K562 (cell line): ENCODE results near the gene SIRPA. TPM values are rescaled to one million over a fixed set of nuclear protein-coding genes. Genes with fewer than 3 reads are reported as not detected.

Experiments used
- ATAC-seq: fragments of 200-7000 bp; cut with Tn5 transposase; 3 replicates; pipeline ENCODE4 v1.9.1; 2020; ENCODE audit warnings: moderate library complexity
- BruUV-seq: library from RNA; stranded (reverse); fragments of 400-500 nt; replicated peaks from 2 replicates; lab custom pipeline; 2021; lab: Mats Ljungman, UMichigan
- CTCF ChIA-PET: fragments of 300-600 bp; formaldehyde crosslinking; extraction: SDS; loops from one replicate; lab custom pipeline; 2021; ENCODE audit warnings: low intra/inter-chr PET ratio; lab: Yijun Ruan, JAX
- POLR2A ChIA-PET: fragments of 300-600, 350-650 bp; sonication (Branson Sonifier 250); formaldehyde crosslinking; extraction: SDS; loops from one replicate; lab custom pipeline; 2021; ENCODE audit warnings: antibody characterized with exemption, inconsistent platforms; lab: Yijun Ruan, JAX
- DNase-seq, 4 experiments: peaks; one replicate each; pipeline versions ENCODE4 v3.0.0 to v3.0.0-alpha.2; 2011 to 2018; ENCODE audit warnings: low spot score in 3 of 4, mixed read lengths in 3 of 4; ENCODE audit errors: extremely low read depth in 1 of 4
- FAIRE-seq: peaks from 2 replicates; lab custom pipeline; 2011; peaks lifted over from hg19 to GRCh38; lab: Jason Lieb, UNC
- H2AFZ ChIP-seq: 2 replicates; pipeline ENCODE4 v1.6.0; 2011; ENCODE audit warnings: low read depth, low read length, control low read depth, inconsistent platforms
- H3K27ac ChIP-seq: fragments of 200-600 bp; 3 replicates; pipeline ENCODE4 v1.8.0; 2011; ENCODE audit warnings: low read depth, mild to moderate bottlenecking, control low read depth, inconsistent platforms, low read length, moderate library complexity, mixed read lengths; ENCODE audit errors: extremely low read depth
- H3K27me3 ChIP-seq, 2 experiments: fragments of 300-600 bp in 1 of 2; 2 replicates in 1 of 2; 3 replicates in 1 of 2; pipeline versions ENCODE4 v1.6.0 to v1.8.0; 2011; ENCODE audit warnings: inconsistent platforms in 2 of 2, low read length in 2 of 2, mild to moderate bottlenecking in 1 of 2, mixed read lengths in 1 of 2, moderate library complexity in 1 of 2; ENCODE audit not compliant: control insufficient read depth in 2 of 2, insufficient read depth in 2 of 2
- H3K36me3 ChIP-seq: fragments of 300-600 bp; 3 replicates; pipeline ENCODE4 v1.8.0; 2011; ENCODE audit warnings: mild to moderate bottlenecking, low read length, inconsistent platforms; ENCODE audit not compliant: control insufficient read depth, insufficient read depth
- H3K4me1 ChIP-seq, 2 experiments: fragments of 200-600 bp in 1 of 2; replicated peaks in 1 of 2; 2 replicates in 1 of 2; 3 replicates in 1 of 2; pipeline versions ENCODE4 v1.5.1 to v1.8.0; 2011; ENCODE audit warnings: inconsistent platforms in 2 of 2, low read length in 2 of 2, mild to moderate bottlenecking in 1 of 2, mixed read lengths in 1 of 2, moderate library complexity in 1 of 2; ENCODE audit not compliant: control insufficient read depth in 2 of 2, insufficient read depth in 2 of 2
- H3K4me2 ChIP-seq: 2 replicates; pipeline ENCODE4 v1.6.1; 2011; ENCODE audit warnings: low read length, control low read depth, inconsistent platforms, mixed read lengths; ENCODE audit not compliant: insufficient read depth
- H3K4me3 ChIP-seq: fragments of 200-600 bp; sonication (generic), shearing (Covaris generic); 2 replicates; pipeline ENCODE4 v1.5.1; 2016; ENCODE audit warnings: control low read depth, inconsistent platforms
- H3K79me2 ChIP-seq: fragments of 200-600 bp; 3 replicates; pipeline ENCODE4 v1.8.0; 2011; ENCODE audit warnings: low read length, inconsistent platforms; ENCODE audit not compliant: control insufficient read depth, insufficient read depth
- H3K9ac ChIP-seq, 2 experiments: 2 replicates each; pipeline versions ENCODE4 v1.6.0 to v1.6.1; 2011; ENCODE audit warnings: low read depth in 2 of 2, low read length in 2 of 2, control low read depth in 1 of 2, inconsistent platforms in 1 of 2, mild to moderate bottlenecking in 1 of 2, mixed read lengths in 1 of 2; ENCODE audit not compliant: insufficient read depth in 1 of 2
- H3K9me1 ChIP-seq: one replicate; pipeline ENCODE4 v1.6.0; 2011; ENCODE audit warnings: inconsistent platforms, mild to moderate bottlenecking, low read length, moderate library complexity; ENCODE audit not compliant: control insufficient read depth, insufficient read depth
- H3K9me3 ChIP-seq: replicated peaks from 2 replicates; pipeline ENCODE4 v1.5.1; 2011; ENCODE audit warnings: low read depth, low read length, inconsistent platforms; ENCODE audit not compliant: control insufficient read depth, insufficient read depth
- H4K20me1 ChIP-seq: replicated peaks from 2 replicates; pipeline ENCODE4 v1.6.1; 2011; ENCODE audit warnings: low read length, inconsistent platforms, mixed read lengths; ENCODE audit not compliant: control insufficient read depth, insufficient read depth
- ETV6 ChIP-seq, 3 experiments: fragments of 150-350 bp in 1 of 3; sonication (generic) in 1 of 3; formaldehyde crosslinking in 1 of 3; IDR thresholded peaks; 2 replicates each; pipeline versions ENCODE4 v1.6.1 to v1.8.0; 2014 to 2022; ENCODE audit warnings: borderline replicate concordance in 2 of 3, low read depth in 2 of 3, antibody characterized with exemption in 1 of 3, low read length in 1 of 3, mild to moderate bottlenecking in 1 of 3, missing genetic modification reagents in 1 of 3
- GTF2B ChIP-seq: IDR thresholded peaks from 2 replicates; pipeline ENCODE4 v1.6.1; 2011; ENCODE audit not compliant: insufficient read length; ENCODE audit errors: extremely low read depth
- HDAC1 ChIP-seq, 2 experiments: fragments of 450-650 bp; IDR thresholded peaks; 2 replicates each; pipeline ENCODE4 v1.6.1; 2016 to 2017; ENCODE audit warnings: inconsistent platforms in 1 of 2, mild to moderate bottlenecking in 1 of 2, moderate library complexity in 1 of 2
- MBD2 ChIP-seq: sonication (generic); IDR thresholded peaks from 2 replicates; pipeline ENCODE4 v1.6.1; 2016; ENCODE audit warnings: low read depth, borderline replicate concordance
- POLR2AphosphoS5 ChIP-seq: IDR thresholded peaks from 2 replicates; pipeline ENCODE4 v1.6.1; 2011; ENCODE audit warnings: mild to moderate bottlenecking, low read depth, low read length, moderate library complexity; ENCODE audit not compliant: control insufficient read depth, insufficient read depth
- PREB ChIP-seq: sonication (generic); formaldehyde crosslinking; IDR thresholded peaks from 2 replicates; pipeline ENCODE4 v1.8.1; 2023; ENCODE audit warnings: mild to moderate bottlenecking, missing genetic modification reagents
- TCFL5 ChIP-seq: fragments of 250-450 bp; sonication (Bioruptor Pico); conservative IDR thresholded peaks from 2 replicates; pipeline ENCODE4 v1.6.1; 2021; ENCODE audit warnings: mild to moderate bottlenecking, moderate library complexity, matching md5 sums
- ZNF280A ChIP-seq: fragments of 450-650 bp; IDR thresholded peaks from 2 replicates; pipeline ENCODE4 v1.6.1; 2018; ENCODE audit warnings: mild to moderate bottlenecking, low read depth; ENCODE audit not compliant: partially characterized antibody
- ZNF57 ChIP-seq: fragments of 450-650 bp; formaldehyde crosslinking; IDR thresholded peaks from 2 replicates; pipeline ENCODE4 v1.4.0; 2020; ENCODE audit warnings: mild to moderate bottlenecking, moderate library complexity
- ZNF609 ChIP-seq: sonication (generic); formaldehyde crosslinking; IDR thresholded peaks from 2 replicates; pipeline ENCODE4 v1.8.1; 2023; ENCODE audit warnings: missing genetic modification reagents, mild to moderate bottlenecking, borderline replicate concordance
- ZNF668 ChIP-seq: fragments of 250-450 bp; sonication (Bioruptor Pico); IDR thresholded peaks from 2 replicates; pipeline ENCODE4 v1.8.0; 2022; ENCODE audit warnings: mild to moderate bottlenecking, inconsistent platforms
- WGBS: fragments of 100-300 bp; shearing (Covaris generic); methylation state at CpG from one replicate; pipeline ENCODE4 v1.1.6; 2016; ENCODE audit warnings: low coverage, mixed read lengths; ENCODE audit not compliant: insufficient coverage; ENCODE audit errors: missing lambda C conversion rate; 5-methylcytosine and 5-hydroxymethylcytosine counted together
- in situ Hi-C: fragments of 300-500 bp; cut with MboI; formaldehyde crosslinking; loops from 4 replicates; pipeline ENCODE4 v1.15.0; 2018; ENCODE audit warnings: inconsistent platforms, mixed read lengths
- intact Hi-C: fragments of 100-400 bp; cut with micrococcal nuclease; formaldehyde crosslinking; loops from 2 replicates; pipeline ENCODE4 v1.14.2; 2022
- polyA plus RNA-seq, 8 experiments: library from polyadenylated mRNA; depleted of rRNA in 4 of 8; stranded (reverse) in 5 of 8; unstranded in 3 of 8; fragments of >200 nt; fragmentation: Nextera tagmentation in 2 of 8; fragmentation: Illumina TruSeq in 1 of 8; extraction: Ambion mirVana in 2 of 8; extraction: Trizol in 1 of 8; gene quantifications; 2 replicates each; pipeline versions ENCODE4 v1.2.1 to v1.2.3, GENCODE V29; 2011 to 2014; ENCODE audit warnings: inconsistent platforms in 1 of 8, missing spikeins in 1 of 8
- total RNA-seq, 7 experiments: library from RNA; depleted of rRNA in 6 of 7; stranded (reverse); fragments of >200 nt in 6 of 7; fragmentation: Illumina TruSeq in 2 of 7; extraction: Trizol in 2 of 7; gene quantifications; 2 replicates each; pipeline versions ENCODE4 v1.2.1 to v1.2.3, GENCODE V29; 2011 to 2021; ENCODE audit warnings: low replicate concordance in 1 of 7

Gene SIRPA
- total and polyA plus RNA-seq, 9 of the 15 experiments (the other 6 are each of a cell fraction or from before 2014, with no cell fraction given) = 0.01 to 0.40 (median 0.11) TPM; not detected in 2

GRCh38 chr20:1880529-1881239, 14.5 kb upstream of the SIRPA start:
- no peak overlapping the region for H3K9ac ChIP-seq
- H4K20me1 ChIP-seq = no peaks in the 10 kb centered on the region
- no peaks in the 10 kb centered on the region for H3K9me3 ChIP-seq
- POLR2A ChIA-PET = interaction anchor here (0.6 kb wide), 1 partner anchor 13 kb away, joined by 3 read pairs; no protein-coding TSS in a partner anchor
- H3K4me3 ChIP-seq = no peak overlapping the region
- H3K36me3 ChIP-seq = no peaks in the 10 kb centered on the region
- FAIRE-seq (no peak), DNase-seq (no peak), ATAC-seq (no peak)
- H3K4me1 ChIP-seq = no peaks in the 10 kb centered on the region
- in situ Hi-C loops (no loop called here), intact Hi-C loops (no loop called here)
- WGBS = 8% methylated on average over 4 of the region's 6 CpGs
- CTCF ChIA-PET = no interaction called here
- peaks cover 0 to 15% of the 10 kb centered on the region in 2 experiments; a peak in 3 of 5 replicates for H3K27me3 ChIP-seq
- H3K27ac ChIP-seq = no peak overlapping the region
- H3K9me1 ChIP-seq = no peaks in the 10 kb centered on the region
- H3K79me2 ChIP-seq = no peaks in the 10 kb centered on the region
- no peak overlapping the region for H3K4me2 ChIP-seq
- no peak overlapping the region for H2AFZ ChIP-seq
- no TSS peak for BruUV-seq
- no peak for TF ChIP-seq ZNF609 (CRISPR knock-in tag)
- TF ChIP-seq ZNF57 (CRISPR knock-in tag) = no peak
- TF ChIP-seq MBD2 = no peak
- no peak for TF ChIP-seq ETV6 (IDR thresholded peaks at IDR 0.05; ENCODE audit: borderline replicate concordance in 1 of 2, low read depth in 2 of 2, low read length in 1 of 2)
- no peak for TF ChIP-seq ETV6 (CRISPR knock-in tag; IDR thresholded peaks at IDR 0.05; ENCODE audit: borderline replicate concordance)
- TF ChIP-seq HDAC1 (IDR thresholded peaks at IDR 0.05) = no peak
- no peak for TF ChIP-seq POLR2AphosphoS5
- TF ChIP-seq TCFL5 (CRISPR knock-in tag) = no peak
- no peak for TF ChIP-seq GTF2B
- no peak for TF ChIP-seq PREB (CRISPR knock-in tag)
- no peak for TF ChIP-seq ZNF668 (CRISPR knock-in tag)
- no peak for TF ChIP-seq ZNF280A
